BLaER1 treated with 17β-estradiol and CSF1 and Interleukin-3, amounts not matched to agents 10 nM and 100 nM (cell line): ENCODE data around the gene SLIT3.

Experiments used
- H3K27ac ChIP-seq, 11 experiments: shearing (Covaris generic); formaldehyde crosslinking; 2 replicates each; pipeline ENCODE4 v1.8.1; 2022
- H3K27me3 ChIP-seq, 11 experiments: shearing (Covaris generic); formaldehyde crosslinking; 2 replicates each; pipeline ENCODE4 v1.8.1; 2022
- H3K36me3 ChIP-seq, 11 experiments: shearing (Covaris generic); formaldehyde crosslinking; 2 replicates each; pipeline ENCODE4 v1.8.1; 2022
- H3K4me1 ChIP-seq, 10 experiments: shearing (Covaris generic); formaldehyde crosslinking; 2 replicates each; pipeline ENCODE4 v1.8.1; 2022
- H3K4me2 ChIP-seq, 11 experiments: shearing (Covaris generic); formaldehyde crosslinking; 2 replicates each; pipeline ENCODE4 v1.8.1; 2022
- H3K4me3 ChIP-seq, 10 experiments: shearing (Covaris generic); formaldehyde crosslinking; 2 replicates each; pipeline ENCODE4 v1.8.1; 2022
- H3K9ac ChIP-seq, 11 experiments: shearing (Covaris generic); formaldehyde crosslinking; 2 replicates each; pipeline ENCODE4 v1.8.1; 2022
- H3K9me3 ChIP-seq, 11 experiments: shearing (Covaris generic); formaldehyde crosslinking; replicated peaks in 1 of 11; 2 replicates each; pipeline ENCODE4 v1.8.1; 2022
- H4K20me1 ChIP-seq, 11 experiments: shearing (Covaris generic); formaldehyde crosslinking; 2 replicates each; pipeline ENCODE4 v1.8.1; 2022
- Cebpa-rat ChIP-seq, 11 experiments: shearing (Covaris generic); IDR thresholded peaks; 2 replicates each; pipeline ENCODE4 v1.8.1; 2022

The SLIT3 gene

GRCh38 chr5:168656633-168657032, 644.3 kb downstream of the SLIT3 start:
- no peaks in the 10 kb centered on the region for H3K27me3 ChIP-seq
- no peak overlapping the region for H3K4me3 ChIP-seq
- H3K4me2 ChIP-seq = no peak overlapping the region
- no peaks in the 10 kb centered on the region for H3K36me3 ChIP-seq
- H3K9ac ChIP-seq = no peak overlapping the region
- no peak overlapping the region for H3K27ac ChIP-seq
- TF ChIP-seq Cebpa-rat (IDR thresholded peaks at IDR 0.05) = no peak
- H3K9me3 ChIP-seq = no peaks in the 10 kb centered on the region
- H4K20me1 ChIP-seq = no peaks in the 10 kb centered on the region
- H3K4me1 ChIP-seq = peaks cover 0 to 44% (median 4%) of the 10 kb centered on the region in 10 experiments; a peak in 10 of 20 replicates

- Histone ChIP-seq H3K36me3 (no peaks in the 10 kb centered on the region), H3K9ac (no peak overlapping the region), H3K4me3 (no peak overlapping the region), H3K27me3 (no peaks in the 10 kb centered on the region), H3K27ac (no peak overlapping the region), H3K4me2 (no peak overlapping the region), H3K4me1 (peaks cover 0 to 44% (median 2%) of the 10 kb centered on the region in 10 experiments; a peak in 10 of 20 replicates), H4K20me1 (no peaks in the 10 kb centered on the region), H3K9me3 (no peaks in the 10 kb centered on the region)
- TF ChIP-seq Cebpa-rat (IDR thresholded peaks at IDR 0.05) = no peak
These were observed 645.6 kb downstream of the SLIT3 start for GRCh38 chr5:168655316-168655715.

- H3K4me3 ChIP-seq = no peak overlapping the region
- peaks cover 0 to 4% (median 0%) of the 10 kb centered on the region in 11 experiments; a peak in 1 of 22 replicates for H3K9me3 ChIP-seq
- H3K9ac ChIP-seq = no peak overlapping the region
- H3K27ac ChIP-seq = no peak overlapping the region
- H3K4me2 ChIP-seq = peak overlapping the region in 3 of 11 experiments; percentile 72 to 88 (median 87); a peak in 5 of 22 replicates
- H3K36me3 ChIP-seq = no peaks in the 10 kb centered on the region
- peaks cover 0 to 41% (median 2%) of the 10 kb centered on the region in 10 experiments; a peak in 10 of 20 replicates for H3K4me1 ChIP-seq
- TF ChIP-seq Cebpa-rat (IDR thresholded peaks at IDR 0.05) = no peak
- H4K20me1 ChIP-seq = no peaks in the 10 kb centered on the region
- no peaks in the 10 kb centered on the region for H3K27me3 ChIP-seq
These were observed 646.7 kb downstream of the SLIT3 start for GRCh38 chr5:168654211-168654721.

GRCh38 chr5:168653626-168654025, 647.3 kb downstream of the SLIT3 start:
- no peaks in the 10 kb centered on the region for H4K20me1 ChIP-seq
- peak overlapping the region in 1 of 11 experiments; percentile 12; a peak in 1 of 22 replicates for H3K9ac ChIP-seq
- no peak for TF ChIP-seq Cebpa-rat (IDR thresholded peaks at IDR 0.05)
- H3K27ac ChIP-seq = no peak overlapping the region
- H3K4me1 ChIP-seq = peaks cover 0 to 41% (median 2%) of the 10 kb centered on the region in 10 experiments; a peak in 10 of 20 replicates
- peak overlapping the region in 6 of 11 experiments; percentile 12 to 88 (median 71); a peak in 11 of 22 replicates for H3K4me2 ChIP-seq
- H3K36me3 ChIP-seq = no peaks in the 10 kb centered on the region
- H3K4me3 ChIP-seq = no peak overlapping the region
- peaks cover 0 to 6% (median 0%) of the 10 kb centered on the region in 11 experiments; a peak in 1 of 22 replicates for H3K9me3 ChIP-seq
- no peaks in the 10 kb centered on the region for H3K27me3 ChIP-seq

- H3K4me2 ChIP-seq = peak overlapping the region in 4 of 11 experiments; percentile 0 to 88 (median 64); a peak in 6 of 22 replicates
- H4K20me1 ChIP-seq = no peaks in the 10 kb centered on the region
- H3K36me3 ChIP-seq = no peaks in the 10 kb centered on the region
- peaks cover 0 to 6% (median 0%) of the 10 kb centered on the region in 11 experiments; a peak in 1 of 22 replicates for H3K9me3 ChIP-seq
- no peak overlapping the region for H3K27ac ChIP-seq
- H3K4me1 ChIP-seq = peaks cover 0 to 41% (median 2%) of the 10 kb centered on the region in 10 experiments; a peak in 10 of 20 replicates
- no peaks in the 10 kb centered on the region for H3K27me3 ChIP-seq
- H3K4me3 ChIP-seq = no peak overlapping the region
- TF ChIP-seq Cebpa-rat (IDR thresholded peaks at IDR 0.05) = no peak
- H3K9ac ChIP-seq = no peak overlapping the region
These were observed 649.3 kb downstream of the SLIT3 start for GRCh38 chr5:168651648-168652047.

GRCh38 chr5:168649306-168649705, 651.6 kb downstream of the SLIT3 start:
- no peak overlapping the region for H3K9ac ChIP-seq

GRCh38 chr5:168648576-168648975, 652.4 kb downstream of the SLIT3 start:
- H4K20me1 ChIP-seq = no peaks in the 10 kb centered on the region
- no peak overlapping the region for H3K4me2 ChIP-seq
- no peak for TF ChIP-seq Cebpa-rat (IDR thresholded peaks at IDR 0.05)
- no peak overlapping the region for H3K4me3 ChIP-seq
- H3K9me3 ChIP-seq = peaks cover 0 to 16% (median 5%) of the 10 kb centered on the region in 11 experiments; a peak in 10 of 22 replicates
- H3K27ac ChIP-seq = no peak overlapping the region
- H3K4me1 ChIP-seq = peaks cover 0 to 27% (median 1%) of the 10 kb centered on the region in 10 experiments; a peak in 10 of 20 replicates
- H3K27me3 ChIP-seq = no peaks in the 10 kb centered on the region
- H3K9ac ChIP-seq = no peak overlapping the region
- H3K36me3 ChIP-seq = no peaks in the 10 kb centered on the region

More at GRCh38 chr5:168649306-168649705, 651.6 kb downstream of the SLIT3 start:
- H3K4me3 ChIP-seq = no peak overlapping the region
- no peak overlapping the region for H3K4me2 ChIP-seq
- no peaks in the 10 kb centered on the region for H4K20me1 ChIP-seq
- no peak for TF ChIP-seq Cebpa-rat (IDR thresholded peaks at IDR 0.05)
- no peaks in the 10 kb centered on the region for H3K27me3 ChIP-seq
- H3K4me1 ChIP-seq = peaks cover 0 to 34% (median 2%) of the 10 kb centered on the region in 10 experiments; a peak in 10 of 20 replicates
- H3K36me3 ChIP-seq = no peaks in the 10 kb centered on the region
- peaks cover 0 to 11% (median 5%) of the 10 kb centered on the region in 11 experiments; a peak in 9 of 22 replicates for H3K9me3 ChIP-seq
- no peak overlapping the region for H3K27ac ChIP-seq

- H3K4me2 ChIP-seq = no peak overlapping the region
- no peak overlapping the region for H3K9ac ChIP-seq
- H3K4me3 ChIP-seq = no peak overlapping the region
- no peaks in the 10 kb centered on the region for H3K27me3 ChIP-seq
- no peaks in the 10 kb centered on the region for H3K36me3 ChIP-seq
- peaks cover 0 to 21% (median 0%) of the 10 kb centered on the region in 10 experiments; a peak in 7 of 20 replicates for H3K4me1 ChIP-seq
- H4K20me1 ChIP-seq = no peaks in the 10 kb centered on the region
- peaks cover 0 to 17% (median 5%) of the 10 kb centered on the region in 11 experiments; a peak in 10 of 22 replicates for H3K9me3 ChIP-seq
- no peak overlapping the region for H3K27ac ChIP-seq
- TF ChIP-seq Cebpa-rat (IDR thresholded peaks at IDR 0.05) = no peak
These were observed 652.9 kb downstream of the SLIT3 start for GRCh38 chr5:168648016-168648415.

GRCh38 chr5:168647083-168647482, 653.9 kb downstream of the SLIT3 start:
- Histone ChIP-seq H3K36me3 (no peaks in the 10 kb centered on the region), H3K27ac (no peak overlapping the region), H3K9ac (no peak overlapping the region), H3K27me3 (no peaks in the 10 kb centered on the region), H3K9me3 (peaks cover 0 to 17% (median 5%) of the 10 kb centered on the region in 11 experiments; a peak in 10 of 22 replicates), H3K4me2 (no peak overlapping the region), H3K4me1 (peaks cover 0 to 12% (median 0%) of the 10 kb centered on the region in 10 experiments; a peak in 6 of 20 replicates), H3K4me3 (no peak overlapping the region), H4K20me1 (no peaks in the 10 kb centered on the region)
- TF ChIP-seq Cebpa-rat (IDR thresholded peaks at IDR 0.05) = no peak
